ENCODE measurements around the gene LYG1. TPM values are rescaled to one million over a fixed set of nuclear protein-coding genes. Genes with fewer than 3 reads are reported as not detected.
"Not testable (repeated sequence)": the region's sequence is repeated elsewhere in the genome, so short reads cannot be mapped to it uniquely, and the experiment has no call there.

LYG1 gene
- total RNA-seq, 1 donor, result not detected

DNA sequence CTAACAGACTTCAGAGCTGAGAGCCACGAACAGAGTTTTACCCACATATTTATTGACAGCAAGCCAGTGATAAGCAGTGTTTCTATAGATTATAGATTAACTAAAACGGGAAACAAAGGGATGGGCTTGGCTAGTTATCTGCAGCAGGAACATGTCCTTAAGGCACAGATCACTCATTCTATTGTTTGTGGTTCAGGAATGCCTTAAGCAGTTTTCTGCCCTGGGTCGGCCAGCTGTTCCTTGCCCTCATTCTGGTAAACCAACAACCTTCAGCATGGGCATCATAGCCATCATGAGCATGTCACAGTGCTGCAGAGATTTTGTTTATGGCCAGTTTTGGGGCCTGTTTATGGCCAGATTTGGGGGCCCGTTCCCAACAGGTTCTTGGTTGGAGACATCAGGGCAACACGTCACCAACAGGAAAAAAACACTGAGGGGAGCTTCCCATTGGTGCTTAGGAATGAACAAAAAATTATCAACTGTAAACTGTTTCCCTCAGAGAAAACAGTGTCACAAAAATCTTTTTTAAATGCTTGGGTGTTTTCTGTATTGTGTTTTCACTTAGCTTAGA, 22.7 kb downstream of the LYG1 start:
- not testable (repeated sequence) for DNase-seq (ENCODE audit: low read depth in 2 of 3, low spot score in 2 of 3)

DNA sequence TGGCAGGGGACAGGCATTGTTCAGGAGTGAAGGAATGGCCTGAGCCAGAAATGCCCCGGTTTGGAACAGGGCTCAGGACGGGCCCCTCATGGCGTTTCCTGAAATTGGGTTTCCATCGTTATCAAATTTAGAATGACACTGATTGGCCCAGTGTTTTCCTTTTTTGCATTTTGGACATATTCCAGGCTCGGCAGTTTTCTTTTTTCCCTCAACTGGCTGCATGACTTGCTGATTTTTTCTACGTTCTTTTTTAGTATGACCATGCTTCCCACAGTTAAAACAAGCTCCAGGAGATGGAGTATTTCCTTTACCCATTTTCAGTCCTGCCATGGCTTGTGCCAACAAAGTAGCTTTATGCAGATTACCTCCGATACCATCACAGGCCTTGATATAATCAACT, 25.1 kb downstream of the LYG1 start:
- peak in 1 of 3 donors; percentile 6 for DNase-seq (ENCODE audit: low read depth in 2 of 3, low spot score in 2 of 3)

DNA sequence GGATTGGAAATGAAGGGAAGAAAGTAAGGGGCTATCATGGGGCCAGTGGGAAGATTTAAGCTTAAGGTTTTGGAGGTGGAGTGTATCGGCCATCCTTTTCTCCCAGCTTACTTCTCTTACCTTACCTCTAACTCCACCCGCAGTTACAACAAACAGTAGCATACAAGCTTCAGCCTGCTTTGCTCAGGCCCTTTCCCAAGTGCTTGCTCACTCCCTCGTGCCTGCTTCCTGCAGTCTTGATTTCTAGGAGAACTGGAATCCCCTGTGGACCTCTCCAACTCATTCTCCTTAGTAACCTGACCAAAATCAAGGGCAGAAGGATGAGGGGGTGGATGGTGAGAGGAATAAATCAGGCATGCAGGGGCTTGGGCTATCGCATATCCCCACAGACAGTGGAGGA, 39.8 kb downstream of the LYG1 start:
- DNase-seq (ENCODE audit: low read depth in 2 of 3, low spot score in 2 of 3), result no peak

DNA sequence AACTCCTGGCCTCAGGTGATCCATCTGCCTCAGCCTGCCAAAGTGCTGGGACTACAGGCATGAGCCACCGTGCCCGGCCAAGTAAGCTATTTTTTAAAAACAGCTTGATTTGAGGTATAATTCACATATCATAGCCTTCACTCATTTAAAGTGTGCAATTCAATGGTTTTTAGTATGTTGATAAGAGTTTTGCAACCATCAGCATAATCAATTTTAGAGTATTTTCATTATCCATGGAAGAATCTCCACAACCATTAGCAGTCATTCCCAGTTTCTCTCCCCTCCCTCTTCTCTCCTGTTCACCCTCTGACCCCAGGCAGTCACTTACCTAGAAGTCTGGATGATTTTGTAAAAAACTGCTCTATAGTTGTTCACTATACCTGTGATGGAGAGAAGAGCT, 40.8 kb downstream of the LYG1 start:
- DNase-seq (ENCODE audit: low read depth in 2 of 3, low spot score in 2 of 3), result no peak

DNA sequence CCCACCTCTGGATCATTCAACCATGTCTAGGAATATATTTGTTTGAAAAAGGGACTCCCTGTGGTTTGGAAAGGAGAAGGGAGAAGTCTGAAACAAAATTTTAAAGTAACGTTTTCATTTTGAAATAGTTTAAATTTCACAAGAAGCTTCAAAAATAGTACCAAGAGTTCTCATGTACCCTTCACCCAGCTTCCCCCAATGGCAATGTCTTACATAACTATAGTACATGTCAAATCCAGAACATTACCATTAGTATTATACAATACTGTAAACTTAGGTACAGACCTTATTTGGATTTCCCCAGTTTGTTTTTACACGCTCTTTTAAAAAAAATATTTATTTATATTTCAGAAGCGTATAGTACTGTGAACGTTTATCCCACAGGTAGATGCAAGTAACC, 41.5 kb downstream of the LYG1 start:
- no peak for DNase-seq (ENCODE audit: low read depth in 2 of 3, low spot score in 2 of 3)

DNA sequence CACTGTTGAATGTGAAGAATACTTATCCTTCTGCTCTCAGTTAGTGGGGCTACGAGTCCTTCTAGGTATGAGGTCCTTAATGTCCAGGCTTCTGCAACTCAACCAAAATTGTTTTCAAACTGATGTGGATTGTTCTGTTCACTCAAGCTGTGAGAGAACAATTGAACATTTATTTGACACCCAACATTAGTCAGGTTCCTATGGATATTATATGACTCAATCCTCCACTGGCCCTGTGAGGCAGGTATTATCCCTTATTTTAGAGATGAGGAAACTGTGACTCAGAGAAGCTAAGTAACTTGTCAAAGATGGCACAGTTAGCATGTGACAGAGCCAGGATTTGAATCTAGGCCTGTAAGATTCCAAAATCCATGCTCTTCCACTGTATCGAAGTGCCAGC, 44.3 kb downstream of the LYG1 start:
- DNase-seq (ENCODE audit: low read depth in 2 of 3, low spot score in 2 of 3), result no peak

DNA sequence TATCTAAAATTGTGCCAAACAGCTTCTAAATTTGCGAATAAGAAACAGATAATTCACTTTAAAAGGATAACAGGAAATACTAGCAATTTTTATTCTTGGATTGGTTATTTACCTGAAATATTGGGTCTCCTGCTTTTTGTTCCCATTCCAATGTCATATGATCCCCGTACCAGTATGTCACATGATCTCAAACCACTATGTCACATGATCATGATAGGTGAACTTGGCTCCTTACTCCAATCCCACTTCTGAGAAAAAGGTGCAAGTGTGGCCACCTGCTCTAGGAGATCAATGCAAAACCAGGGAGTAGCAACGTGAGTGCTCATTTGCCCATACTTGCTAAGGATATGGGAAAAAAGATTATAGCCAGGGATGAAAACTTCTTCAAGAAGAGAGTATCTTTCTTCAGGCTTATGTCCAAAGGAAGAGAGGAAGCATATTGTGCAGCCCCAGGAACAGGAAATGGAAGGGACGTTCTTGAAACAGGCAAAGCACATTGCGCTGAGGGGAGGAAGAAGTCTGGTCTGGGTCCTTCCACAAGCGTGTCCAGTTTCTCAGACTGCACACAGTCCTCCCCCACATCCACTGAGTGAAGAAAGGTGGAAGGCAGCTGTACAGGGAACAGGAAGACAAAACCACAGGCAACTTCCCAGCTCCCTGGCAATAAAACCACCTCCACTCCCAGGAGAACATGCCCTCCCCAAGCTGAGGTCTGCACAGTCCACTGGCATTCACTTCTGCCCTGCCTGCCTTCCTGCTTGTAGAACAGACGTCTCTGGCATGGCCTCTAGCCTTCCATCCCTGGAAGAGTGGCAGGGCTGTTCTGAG, 45.3 kb downstream of the LYG1 start, which contains the start of gene LYG2:
Gene LYG2, minus strand, starts transcription at position 176 of the 828 bp plus-strand sequence. CDS start 1,406 bp downstream, outside the sequence.
- DNase-seq (ENCODE audit: low read depth in 2 of 3, low spot score in 2 of 3), result no peak

DNA sequence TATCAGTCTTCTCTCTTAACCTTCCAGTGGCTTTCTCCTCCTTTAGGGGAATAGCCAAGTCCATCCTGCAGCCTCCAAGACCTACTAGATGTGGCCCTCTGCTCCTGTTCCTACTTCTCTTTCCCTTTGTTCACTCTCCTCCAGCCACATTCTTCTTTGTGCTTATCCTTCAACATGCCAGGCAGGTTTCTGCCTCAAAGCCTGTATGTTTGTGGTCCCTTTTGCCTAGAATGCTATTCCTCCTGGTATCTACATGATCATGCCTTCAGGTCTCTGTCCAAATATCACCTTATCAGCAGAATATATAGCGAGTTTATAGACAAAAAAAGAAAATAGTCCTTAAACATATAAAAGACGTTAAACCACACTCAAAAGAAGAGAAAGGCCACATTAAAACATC, 51.0 kb downstream of the LYG1 start:
- DNase-seq (ENCODE audit: low read depth in 2 of 3, low spot score in 2 of 3), result no peak

DNA sequence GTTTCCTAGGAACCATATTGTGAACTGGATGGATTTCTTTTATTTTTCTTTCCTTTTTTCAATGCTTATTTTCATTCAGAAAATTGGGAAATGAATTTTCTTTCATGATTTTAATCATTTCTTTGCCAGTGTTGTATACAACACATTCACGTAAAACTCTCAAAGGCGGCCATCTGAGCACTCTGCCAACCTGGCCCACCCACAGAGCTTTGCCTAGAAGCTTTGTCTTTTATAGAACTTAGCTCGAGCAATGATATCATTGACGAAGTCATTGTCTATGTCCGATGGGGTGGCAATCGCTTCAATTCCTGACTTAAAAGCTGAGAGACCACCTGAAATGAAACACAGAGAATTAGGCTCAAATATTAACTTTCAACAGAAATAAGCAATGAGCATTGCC, 58.8 kb downstream of the LYG1 start:
- DNase-seq (ENCODE audit: low read depth in 2 of 3, low spot score in 2 of 3), result no peak

DNA sequence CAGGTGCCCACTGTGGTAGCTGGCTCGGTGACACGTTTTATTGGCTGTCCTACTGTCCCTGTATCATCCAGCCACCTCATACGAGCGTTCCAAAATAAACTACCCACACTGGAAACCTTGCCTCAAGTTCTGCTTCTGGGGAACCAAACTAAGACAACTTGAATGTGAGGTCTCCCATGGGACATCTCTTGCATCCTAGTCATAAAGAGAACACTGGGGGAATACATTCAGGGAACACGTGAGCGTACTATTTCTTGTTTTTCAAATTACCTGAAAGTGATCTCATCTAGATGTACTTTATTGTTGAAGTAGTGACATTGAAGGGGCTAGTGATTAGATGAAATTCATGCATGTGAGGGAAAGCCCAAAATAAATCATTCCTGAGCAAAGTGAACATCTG, 60.6 kb downstream of the LYG1 start:
- DNase-seq (ENCODE audit: low read depth in 2 of 3, low spot score in 2 of 3), result no peak

DNA sequence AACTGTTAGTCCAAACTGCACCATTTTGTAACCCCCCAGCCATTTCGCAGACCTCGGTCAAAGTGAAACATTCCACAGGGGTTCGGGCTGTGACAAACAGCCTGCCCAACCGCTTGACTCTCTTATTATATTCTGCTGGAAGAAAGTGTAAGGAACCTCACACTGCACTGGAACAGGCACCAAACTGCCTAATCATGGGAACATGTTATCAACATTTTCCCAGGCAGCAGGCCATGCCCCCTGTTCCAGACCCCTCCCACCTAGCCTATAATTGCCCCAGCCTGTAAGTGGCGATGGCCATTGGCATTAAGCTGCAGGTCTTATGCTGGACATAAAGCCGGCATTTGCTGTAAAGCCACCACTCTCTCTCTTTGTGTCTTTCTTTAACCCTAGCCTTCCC, 62.4 kb downstream of the LYG1 start:
- no peak for DNase-seq (ENCODE audit: low read depth in 2 of 3, low spot score in 2 of 3)

Other genes with a start within 250 kb of the LYG1 start
- 1.6 TPM for gene C2orf15, start 159.5 kb downstream of the LYG1 start, total RNA-seq
- 2.7 TPM for gene TSGA10, start 146.3 kb downstream of the LYG1 start, total RNA-seq
- gene LIPT1, start 146.2 kb downstream of the LYG1 start, total RNA-seq, result 6.5 TPM
- 7.3 TPM for gene MITD1, start 120.1 kb downstream of the LYG1 start, total RNA-seq
- gene MRPL30, start 120.0 kb downstream of the LYG1 start, total RNA-seq, result 15.9 TPM
- not detected for gene LYG2, start 45.5 kb downstream of the LYG1 start, total RNA-seq
- gene TXNDC9, start 35.1 kb upstream of the LYG1 start, total RNA-seq, result 16.2 TPM
- gene EIF5B, start 36.2 kb upstream of the LYG1 start, total RNA-seq, result 10.2 TPM
- gene REV1, start 188.8 kb upstream of the LYG1 start, total RNA-seq, result 25.3 TPM

Data from hematopoietic multipotent progenitor cell (in vitro differentiated cells).